ENCODE data around the gene MCF2.

DNA sequence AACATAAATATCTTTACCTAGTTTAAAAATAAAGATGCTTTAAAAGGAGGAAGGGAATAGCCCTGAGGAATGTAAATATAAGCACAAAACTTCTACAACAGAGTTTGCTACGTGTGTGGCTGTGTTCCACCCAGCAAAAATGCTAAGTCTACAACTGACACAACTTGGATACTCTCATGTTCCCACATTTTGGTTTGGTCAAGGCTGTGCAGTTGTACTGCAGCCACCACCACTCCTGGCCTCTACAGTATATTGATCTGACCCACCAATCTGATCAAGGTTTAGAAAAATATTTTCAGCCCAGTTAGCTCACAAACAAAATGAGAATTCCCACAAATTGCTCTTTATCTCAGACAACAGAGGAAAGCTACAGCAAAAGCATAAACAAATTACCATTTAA lies 165.3 kb downstream of the MCF2 start:
- TF ChIP-seq TCF3 (IDR thresholded peaks at IDR 0.05; ENCODE audit: borderline replicate concordance, insufficient read depth, low read depth, low read length) = no peak
- TF ChIP-seq EGR1 (IDR thresholded peaks at IDR 0.05; ENCODE audit: borderline replicate concordance in 1 of 2, low read depth in 2 of 2, low read length in 2 of 2) = no peak
- no peak for TF ChIP-seq MYC (IDR thresholded peaks at IDR 0.05; ENCODE audit: insufficient read depth, insufficient read length, insufficient replicate concordance, low read length, severe bottlenecking)
- no peak for TF ChIP-seq HDAC2 (IDR thresholded peaks at IDR 0.05)
- TF ChIP-seq POLR2A (IDR thresholded peaks at IDR 0.05; ENCODE audit: low read depth, low read length) = no peak
- TF ChIP-seq HCFC1 (IDR thresholded peaks at IDR 0.05; ENCODE audit: low read length) = no peak
- TF ChIP-seq RAD21 (IDR thresholded peaks at IDR 0.05; ENCODE audit: insufficient read depth, low read depth, low read length) = no peak
- no peak for TF ChIP-seq RELB (IDR thresholded peaks at IDR 0.05; ENCODE audit: low read depth)
- no peak for TF ChIP-seq E2F4 (IDR thresholded peaks at IDR 0.05; ENCODE audit: low read depth, low read length)
- TF ChIP-seq ASH2L (IDR thresholded peaks at IDR 0.05; ENCODE audit: borderline replicate concordance, low read depth) = no peak
- no peak for TF ChIP-seq ESRRA (IDR thresholded peaks at IDR 0.05; ENCODE audit: low read length)
